HepG2 (cell line): Measurements from ENCODE around the gene CCDC170. TPM values are rescaled to one million over a fixed set of nuclear protein-coding genes. Genes with fewer than 3 reads are reported as not detected.

Source experiments
- ATAC-seq: fragments of 200-7000 bp; cut with Tn5 transposase; 3 replicates; pipeline ENCODE4 v1.9.1; 2020; ENCODE audit warnings: mild to moderate bottlenecking, moderate library complexity
- BruUV-seq: library from RNA; stranded (reverse); fragments of 400-500 nt; replicated peaks from 2 replicates; lab custom pipeline; 2021; lab: Mats Ljungman, UMichigan
- CTCF ChIA-PET: fragments of 300-600 bp; formaldehyde crosslinking; extraction: SDS; loops from one replicate; lab custom pipeline; 2021; ENCODE audit warnings: low total read pairs, inconsistent platforms, low intra/inter-chr PET ratio; lab: Yijun Ruan, JAX
- POLR2A ChIA-PET: fragments of 350-600 bp; sonication (Branson Sonifier 250); formaldehyde crosslinking; loops from one replicate; lab custom pipeline; 2020; ENCODE audit warnings: antibody characterized with exemption, inconsistent platforms; lab: Yijun Ruan, JAX
- DNase-seq: peaks from one replicate; pipeline ENCODE4 v3.0.0-alpha.2; 2015; ENCODE audit warnings: low spot score
- FAIRE-seq: peaks from 3 replicates; lab custom pipeline; 2011; peaks lifted over from hg19 to GRCh38; lab: Jason Lieb, UNC
- H2AFZ ChIP-seq: one replicate; pipeline ENCODE4 v1.6.1; 2011; ENCODE audit warnings: low read length, inconsistent platforms
- H3K27ac ChIP-seq: fragments of 300-600 bp; 3 replicates; pipeline ENCODE4 v1.8.0; 2011; ENCODE audit warnings: mixed run types, mild to moderate bottlenecking, mixed read lengths, low read length, inconsistent platforms; ENCODE audit not compliant: insufficient read depth; ENCODE audit errors: extremely low read length
- H3K27me3 ChIP-seq, 2 experiments: fragments of 200-600 bp in 1 of 2; 2 replicates in 1 of 2; 3 replicates in 1 of 2; pipeline versions ENCODE4 v1.6.0 to v1.8.0; 2011; ENCODE audit warnings: low read length in 2 of 2, mild to moderate bottlenecking in 2 of 2, moderate library complexity in 2 of 2, inconsistent platforms in 1 of 2; ENCODE audit not compliant: insufficient read depth in 2 of 2, control insufficient read depth in 1 of 2
- H3K36me3 ChIP-seq, 2 experiments: fragments of 200-600 bp in 1 of 2; replicated peaks in 1 of 2; 2 replicates in 1 of 2; 3 replicates in 1 of 2; pipeline versions ENCODE4 v1.5.1 to v1.8.0; 2011; ENCODE audit warnings: low read length in 2 of 2, inconsistent platforms in 1 of 2; ENCODE audit not compliant: insufficient read depth in 2 of 2, control insufficient read depth in 1 of 2
- H3K4me1 ChIP-seq: 2 replicates; pipeline ENCODE4 v1.5.1; 2012; ENCODE audit warnings: low read length, inconsistent platforms; ENCODE audit not compliant: insufficient read depth
- H3K4me2 ChIP-seq: 2 replicates; pipeline ENCODE4 v1.6.0; 2011; ENCODE audit warnings: low read depth, low read length, inconsistent platforms
- H3K4me3 ChIP-seq, 3 experiments: fragments of 200-600 bp in 1 of 3; sonication (generic), shearing (Covaris generic) in 1 of 3; replicated peaks in 1 of 3; 2 replicates each; pipeline ENCODE4 v1.5.1; 2011 to 2016; ENCODE audit warnings: low read length in 3 of 3, inconsistent platforms in 2 of 3, low read depth in 2 of 3, mild to moderate bottlenecking in 2 of 3, control low read depth in 1 of 3, mixed read lengths in 1 of 3; ENCODE audit not compliant: insufficient read depth in 1 of 3
- H3K79me2 ChIP-seq: one replicate; pipeline ENCODE4 v1.6.1; 2011; ENCODE audit warnings: low read length, inconsistent platforms; ENCODE audit not compliant: insufficient read depth
- H3K9ac ChIP-seq: 2 replicates; pipeline ENCODE4 v1.6.0; 2011; ENCODE audit warnings: mild to moderate bottlenecking, low read depth, low read length, inconsistent platforms; ENCODE audit not compliant: insufficient read depth
- H3K9me3 ChIP-seq: 2 replicates; pipeline ENCODE4 v1.5.1; 2012; ENCODE audit warnings: mild to moderate bottlenecking, low read length
- H4K20me1 ChIP-seq: 2 replicates; pipeline ENCODE4 v1.6.0; 2011; ENCODE audit warnings: inconsistent platforms, mild to moderate bottlenecking, low read length, moderate library complexity; ENCODE audit not compliant: insufficient read depth
- FOSL1 ChIP-seq: sonication (generic); formaldehyde crosslinking; IDR thresholded peaks from 2 replicates; pipeline ENCODE4 v1.9.0; 2021; ENCODE audit warnings: missing genetic modification reagents, borderline replicate concordance
- HDAC2 ChIP-seq: sonication (generic); formaldehyde crosslinking; IDR thresholded peaks from 2 replicates; pipeline ENCODE4 v1.4.0; 2020; ENCODE audit warnings: missing genetic modification reagents
- RXRA ChIP-seq: sonication (generic); formaldehyde crosslinking; IDR thresholded peaks from 2 replicates; pipeline ENCODE4 v1.5.1; 2020; ENCODE audit warnings: missing genetic modification reagents
- ZNF547 ChIP-seq: sonication (generic); formaldehyde crosslinking; IDR thresholded peaks from 2 replicates; pipeline ENCODE4 v1.5.1; 2020; ENCODE audit warnings: mild to moderate bottlenecking, missing genetic modification reagents
- ZNF7 ChIP-seq: IDR thresholded peaks from 2 replicates; pipeline ENCODE4 v1.6.1; 2016; ENCODE audit warnings: missing biosample characterization, missing genetic modification reagents
- ZNF724P ChIP-seq: sonication (generic); formaldehyde crosslinking; IDR thresholded peaks from 2 replicates; pipeline ENCODE4 v1.8.0; 2022; ENCODE audit warnings: missing genetic modification reagents, borderline replicate concordance
- ZNF775 ChIP-seq: sonication (generic); formaldehyde crosslinking; IDR thresholded peaks from 2 replicates; pipeline ENCODE4 v1.4.0; 2020; ENCODE audit warnings: missing genetic modification reagents, mild to moderate bottlenecking, moderate library complexity, borderline replicate concordance
- WGBS: methylation state at CpG from one replicate; pipeline ENCODE4 v1.1.6; 2017; ENCODE audit warnings: low lambda C conversion rate; 5-methylcytosine and 5-hydroxymethylcytosine counted together
- in situ Hi-C: cut with HindIII; loops from 2 replicates; pipeline ENCODE4 v1.10.0; 2017; ENCODE audit warnings: low pct_unique_long_range_greater_than_20kb; ENCODE audit not compliant: extremely low pct_ligation_motif_present
- intact Hi-C: fragments of 100-400 bp; cut with micrococcal nuclease; formaldehyde crosslinking; loops from one replicate; pipeline ENCODE4 v1.10.0; 2022; ENCODE audit not compliant: unreplicated experiment
- polyA plus RNA-seq, 8 experiments: library from polyadenylated mRNA; depleted of rRNA in 3 of 8; stranded (reverse) in 7 of 8; unstranded in 1 of 8; fragments of >200 nt; fragmentation: Illumina TruSeq in 4 of 8; extraction: Trizol in 4 of 8; gene quantifications; 2 replicates each; pipeline versions ENCODE4 v1.2.1 to v1.2.3, GENCODE V29; 2011 to 2016; ENCODE audit warnings: low read depth in 4 of 8, missing spikeins in 1 of 8, mixed read lengths in 1 of 8; ENCODE audit not compliant: insufficient read depth in 1 of 8
- total RNA-seq, 5 experiments: library from RNA; depleted of rRNA; stranded (reverse); fragments of >200 nt; fragmentation: Illumina TruSeq; extraction: Trizol; gene quantifications; 2 replicates each; pipeline ENCODE4 v1.2.3, GENCODE V29; 2016; ENCODE audit warnings: low read depth in 1 of 5
- TF ChIP-seq, protein P1 (sequence below): sonication (generic); formaldehyde crosslinking; IDR thresholded peaks from 2 replicates; pipeline ENCODE4 v1.5.0; 2020; ENCODE audit warnings: mild to moderate bottlenecking, missing genetic modification reagents

The CCDC170 gene
- total and polyA plus RNA-seq, 2 of the 13 experiments (the other 11 are each of a cell fraction or from before 2014, with no cell fraction given) = 0.90 to 5.1 TPM

DNA sequence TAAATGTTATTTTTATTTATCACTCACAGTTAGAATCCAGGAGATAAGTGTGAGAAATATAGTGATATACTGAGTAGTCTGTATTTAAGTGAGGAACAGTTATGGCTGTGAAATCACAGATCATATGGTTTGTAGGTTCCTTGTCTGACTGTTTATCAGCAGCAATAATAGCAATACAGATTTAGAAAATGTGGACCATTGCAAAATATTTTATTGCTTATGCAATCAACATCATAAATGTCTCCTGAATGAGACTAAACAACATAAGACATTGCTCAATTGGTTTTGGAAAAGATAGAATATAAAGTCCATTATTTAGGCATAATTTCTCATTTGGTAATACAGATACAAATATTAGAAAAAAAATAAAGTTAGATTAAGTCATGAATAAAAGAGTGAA is 43.7 kb downstream of the CCDC170 start (continued):
- TF ChIP-seq ZNF775 (no peak), RXRA (CRISPR knock-in tag) (no peak)

DNA sequence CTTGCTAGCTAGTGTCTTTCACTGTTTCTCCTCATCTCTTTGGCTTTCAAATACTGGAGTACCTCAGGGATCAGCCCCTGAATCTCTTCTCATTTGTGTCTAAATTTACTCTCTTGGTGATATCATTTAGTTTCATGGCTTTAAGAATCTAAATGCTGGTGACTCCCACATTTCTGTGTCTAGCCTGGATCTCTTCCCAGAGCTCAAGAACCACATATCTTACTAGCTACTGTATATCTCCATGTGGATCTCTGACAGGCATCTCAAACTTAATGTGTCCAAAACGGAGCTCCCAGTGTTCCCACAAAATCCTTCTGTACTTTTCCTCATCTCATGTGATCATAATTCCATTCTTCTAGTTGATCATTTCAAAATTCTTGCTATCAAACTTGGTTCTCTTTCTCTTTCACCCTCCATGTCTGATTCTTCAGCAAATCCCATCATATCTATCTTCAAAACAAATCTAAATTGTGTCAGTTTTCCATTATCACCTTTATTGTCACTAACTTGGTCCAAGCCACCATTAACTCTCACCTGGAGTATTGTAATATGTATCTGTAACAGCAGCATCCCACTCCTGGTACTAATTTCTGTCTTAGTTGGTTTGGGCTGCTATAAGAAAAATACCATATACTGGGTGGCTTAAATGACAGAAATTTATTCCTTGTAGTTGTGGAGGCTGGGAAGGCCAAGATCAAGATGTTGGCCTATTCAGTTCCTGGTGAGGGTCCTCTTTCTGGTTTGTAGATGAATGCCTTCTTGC is 45.9 kb downstream of the CCDC170 start:
- Histone ChIP-seq H4K20me1 (no peaks in the 10 kb centered on the region), H3K9ac (no peak overlapping the region), H3K4me2 (no peak overlapping the region), H3K79me2 (no peaks in the 10 kb centered on the region), H3K27me3 (no peaks in the 10 kb centered on the region), H3K36me3 (no peaks in the 10 kb centered on the region), H2AFZ (no peak overlapping the region), H3K9me3 (peaks cover 8% of the 10 kb centered on the region), H3K27ac (no peak overlapping the region), H3K4me1 (peaks cover 11% of the 10 kb centered on the region; the same call in 1 of the 2 replicates), H3K4me3 (no peak overlapping the region)
- ChIA-PET CTCF (no interaction called here), POLR2A (no interaction called here)
- BruUV-seq = no TSS peak
- no peak for TF ChIP-seq HDAC2 (CRISPR knock-in tag)
- no peak for TF ChIP-seq ZNF724P (CRISPR knock-in tag)
- TF ChIP-seq ZNF7 (CRISPR knock-in tag) = no peak
- TF ChIP-seq ZNF547 (CRISPR knock-in tag) = no peak
- TF ChIP-seq FOSL1 (CRISPR knock-in tag) = no peak
- TF ChIP-seq, protein P1, sequence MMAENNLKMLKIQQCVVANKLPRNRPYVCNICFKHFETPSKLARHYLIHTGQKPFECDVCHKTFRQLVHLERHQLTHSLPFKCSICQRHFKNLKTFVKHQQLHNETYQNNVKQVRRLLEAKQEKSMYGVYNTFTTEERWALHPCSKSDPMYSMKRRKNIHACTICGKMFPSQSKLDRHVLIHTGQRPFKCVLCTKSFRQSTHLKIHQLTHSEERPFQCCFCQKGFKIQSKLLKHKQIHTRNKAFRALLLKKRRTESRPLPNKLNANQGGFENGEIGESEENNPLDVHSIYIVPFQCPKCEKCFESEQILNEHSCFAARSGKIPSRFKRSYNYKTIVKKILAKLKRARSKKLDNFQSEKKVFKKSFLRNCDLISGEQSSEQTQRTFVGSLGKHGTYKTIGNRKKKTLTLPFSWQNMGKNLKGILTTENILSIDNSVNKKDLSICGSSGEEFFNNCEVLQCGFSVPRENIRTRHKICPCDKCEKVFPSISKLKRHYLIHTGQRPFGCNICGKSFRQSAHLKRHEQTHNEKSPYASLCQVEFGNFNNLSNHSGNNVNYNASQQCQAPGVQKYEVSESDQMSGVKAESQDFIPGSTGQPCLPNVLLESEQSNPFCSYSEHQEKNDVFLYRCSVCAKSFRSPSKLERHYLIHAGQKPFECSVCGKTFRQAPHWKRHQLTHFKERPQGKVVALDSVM (CRISPR knock-in tag) = no peak
- FAIRE-seq (no peak), ATAC-seq (no peak), DNase-seq (no peak)
- in situ Hi-C loops (no loop called here), intact Hi-C loops (no loop called here)
- 54% methylated on average over 1 of the region's 1 CpG for WGBS
